HepG2 (cell line): Measurements from ENCODE around the gene SMYD1. TPM values are rescaled to one million over a fixed set of nuclear protein-coding genes. Genes with fewer than 3 reads are reported as not detected.

Experiments
- ATAC-seq: fragments of 200-7000 bp; cut with Tn5 transposase; 3 replicates; pipeline ENCODE4 v1.9.1; 2020; ENCODE audit warnings: mild to moderate bottlenecking, moderate library complexity
- BruUV-seq: library from RNA; stranded (reverse); fragments of 400-500 nt; replicated peaks from 2 replicates; lab custom pipeline; 2021; lab: Mats Ljungman, UMichigan
- CTCF ChIA-PET: fragments of 300-600 bp; formaldehyde crosslinking; extraction: SDS; loops from one replicate; lab custom pipeline; 2021; ENCODE audit warnings: low total read pairs, inconsistent platforms, low intra/inter-chr PET ratio; lab: Yijun Ruan, JAX
- POLR2A ChIA-PET: fragments of 350-600 bp; sonication (Branson Sonifier 250); formaldehyde crosslinking; loops from one replicate; lab custom pipeline; 2020; ENCODE audit warnings: antibody characterized with exemption, inconsistent platforms; lab: Yijun Ruan, JAX
- DNase-seq: peaks from one replicate; pipeline ENCODE4 v3.0.0-alpha.2; 2015; ENCODE audit warnings: low spot score
- FAIRE-seq: peaks from 3 replicates; lab custom pipeline; 2011; peaks lifted over from hg19 to GRCh38; lab: Jason Lieb, UNC
- H2AFZ ChIP-seq: one replicate; pipeline ENCODE4 v1.6.1; 2011; ENCODE audit warnings: low read length, inconsistent platforms
- H3K27ac ChIP-seq: fragments of 300-600 bp; 3 replicates; pipeline ENCODE4 v1.8.0; 2011; ENCODE audit warnings: mixed run types, mild to moderate bottlenecking, mixed read lengths, low read length, inconsistent platforms; ENCODE audit not compliant: insufficient read depth; ENCODE audit errors: extremely low read length
- H3K27me3 ChIP-seq, 2 experiments: fragments of 200-600 bp in 1 of 2; 2 replicates in 1 of 2; 3 replicates in 1 of 2; pipeline versions ENCODE4 v1.6.0 to v1.8.0; 2011; ENCODE audit warnings: low read length in 2 of 2, mild to moderate bottlenecking in 2 of 2, moderate library complexity in 2 of 2, inconsistent platforms in 1 of 2; ENCODE audit not compliant: insufficient read depth in 2 of 2, control insufficient read depth in 1 of 2
- H3K36me3 ChIP-seq, 2 experiments: fragments of 200-600 bp in 1 of 2; replicated peaks in 1 of 2; 2 replicates in 1 of 2; 3 replicates in 1 of 2; pipeline versions ENCODE4 v1.5.1 to v1.8.0; 2011; ENCODE audit warnings: low read length in 2 of 2, inconsistent platforms in 1 of 2; ENCODE audit not compliant: insufficient read depth in 2 of 2, control insufficient read depth in 1 of 2
- H3K4me1 ChIP-seq: 2 replicates; pipeline ENCODE4 v1.5.1; 2012; ENCODE audit warnings: low read length, inconsistent platforms; ENCODE audit not compliant: insufficient read depth
- H3K4me2 ChIP-seq: 2 replicates; pipeline ENCODE4 v1.6.0; 2011; ENCODE audit warnings: low read depth, low read length, inconsistent platforms
- H3K4me3 ChIP-seq, 3 experiments: fragments of 200-600 bp in 1 of 3; sonication (generic), shearing (Covaris generic) in 1 of 3; replicated peaks in 1 of 3; 2 replicates each; pipeline ENCODE4 v1.5.1; 2011 to 2016; ENCODE audit warnings: low read length in 3 of 3, inconsistent platforms in 2 of 3, low read depth in 2 of 3, mild to moderate bottlenecking in 2 of 3, control low read depth in 1 of 3, mixed read lengths in 1 of 3; ENCODE audit not compliant: insufficient read depth in 1 of 3
- H3K79me2 ChIP-seq: one replicate; pipeline ENCODE4 v1.6.1; 2011; ENCODE audit warnings: low read length, inconsistent platforms; ENCODE audit not compliant: insufficient read depth
- H3K9ac ChIP-seq: 2 replicates; pipeline ENCODE4 v1.6.0; 2011; ENCODE audit warnings: mild to moderate bottlenecking, low read depth, low read length, inconsistent platforms; ENCODE audit not compliant: insufficient read depth
- H3K9me3 ChIP-seq: 2 replicates; pipeline ENCODE4 v1.5.1; 2012; ENCODE audit warnings: mild to moderate bottlenecking, low read length
- H4K20me1 ChIP-seq: 2 replicates; pipeline ENCODE4 v1.6.0; 2011; ENCODE audit warnings: inconsistent platforms, mild to moderate bottlenecking, low read length, moderate library complexity; ENCODE audit not compliant: insufficient read depth
- DNMT3B ChIP-seq: conservative IDR thresholded peaks from 2 replicates; pipeline ENCODE4 v1.6.1; 2016; ENCODE audit warnings: missing biosample characterization, control low read depth
- HNRNPL ChIP-seq: fragments of 200-400 bp; formaldehyde crosslinking; IDR thresholded peaks from 2 replicates; pipeline ENCODE4 v1.6.1; 2017; ENCODE audit warnings: mild to moderate bottlenecking, low read depth, low read length
- LBX2 ChIP-seq: sonication (generic); formaldehyde crosslinking; IDR thresholded peaks from 2 replicates; pipeline ENCODE4 v1.5.0; 2020; ENCODE audit warnings: missing genetic modification reagents, mild to moderate bottlenecking, borderline replicate concordance
- MLXIP ChIP-seq: sonication (generic); formaldehyde crosslinking; IDR thresholded peaks from 2 replicates; pipeline ENCODE4 v1.9.0; 2021; ENCODE audit warnings: missing genetic modification reagents, borderline replicate concordance
- NONO ChIP-seq, 2 experiments: fragments of 450-650 bp in 1 of 2; sonication (generic) in 1 of 2; formaldehyde crosslinking in 1 of 2; IDR thresholded peaks in 1 of 2; conservative IDR thresholded peaks in 1 of 2; 2 replicates each; pipeline versions ENCODE4 v1.6.1 to v1.8.0; 2017 to 2022; ENCODE audit warnings: mild to moderate bottlenecking in 1 of 2, missing genetic modification reagents in 1 of 2, moderate library complexity in 1 of 2
- TBX2 ChIP-seq: sonication (generic); formaldehyde crosslinking; IDR thresholded peaks from 2 replicates; pipeline ENCODE4 v1.5.0; 2020; ENCODE audit warnings: missing genetic modification reagents, mild to moderate bottlenecking, borderline replicate concordance
- ZNF207 ChIP-seq: fragments of 450-650 bp; IDR thresholded peaks from 2 replicates; pipeline ENCODE4 v1.6.1; 2016; ENCODE audit warnings: antibody characterized with exemption, borderline replicate concordance
- ZNF317 ChIP-seq: sonication (generic); formaldehyde crosslinking; IDR thresholded peaks from 2 replicates; pipeline ENCODE4 v1.5.0; 2020; ENCODE audit warnings: mild to moderate bottlenecking, missing genetic modification reagents
- WGBS: methylation state at CpG from one replicate; pipeline ENCODE4 v1.1.6; 2017; ENCODE audit warnings: low lambda C conversion rate; 5-methylcytosine and 5-hydroxymethylcytosine counted together
- in situ Hi-C: cut with HindIII; loops from 2 replicates; pipeline ENCODE4 v1.10.0; 2017; ENCODE audit warnings: low pct_unique_long_range_greater_than_20kb; ENCODE audit not compliant: extremely low pct_ligation_motif_present
- intact Hi-C: fragments of 100-400 bp; cut with micrococcal nuclease; formaldehyde crosslinking; loops from one replicate; pipeline ENCODE4 v1.10.0; 2022; ENCODE audit not compliant: unreplicated experiment
- polyA plus RNA-seq, 8 experiments: library from polyadenylated mRNA; depleted of rRNA in 3 of 8; stranded (reverse) in 7 of 8; unstranded in 1 of 8; fragments of >200 nt; fragmentation: Illumina TruSeq in 4 of 8; extraction: Trizol in 4 of 8; gene quantifications; 2 replicates each; pipeline versions ENCODE4 v1.2.1 to v1.2.3, GENCODE V29; 2011 to 2016; ENCODE audit warnings: low read depth in 4 of 8, missing spikeins in 1 of 8, mixed read lengths in 1 of 8; ENCODE audit not compliant: insufficient read depth in 1 of 8
- total RNA-seq, 5 experiments: library from RNA; depleted of rRNA; stranded (reverse); fragments of >200 nt; fragmentation: Illumina TruSeq; extraction: Trizol; gene quantifications; 2 replicates each; pipeline ENCODE4 v1.2.3, GENCODE V29; 2016; ENCODE audit warnings: low read depth in 1 of 5

The SMYD1 gene
- total and polyA plus RNA-seq, 2 of the 13 experiments (the other 11 are each of a cell fraction or from before 2014, with no cell fraction given), result not detected

DNA sequence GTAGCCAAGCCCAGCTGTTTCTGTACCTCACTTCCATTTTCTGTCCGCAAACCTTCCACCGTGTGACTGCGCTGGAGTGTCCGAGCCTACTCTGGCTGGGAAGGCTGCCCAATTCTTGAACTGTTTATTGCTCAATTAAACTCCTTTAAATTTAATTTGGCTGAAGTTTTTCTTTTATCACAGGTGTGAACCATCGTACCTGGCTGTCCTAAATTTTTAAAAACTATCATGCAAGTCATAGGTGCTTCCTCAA is 45.0 kb upstream of the SMYD1 start:
- ATAC-seq (no peak), DNase-seq (no peak), FAIRE-seq (no peak)
- Histone ChIP-seq H3K27ac (no peak overlapping the region), H3K4me3 (no peak overlapping the region), H3K9ac (no peak overlapping the region), H4K20me1 (no peaks in the 10 kb centered on the region), H3K4me2 (no peak overlapping the region), H2AFZ (no peak overlapping the region), H3K4me1 (peaks cover 35% of the 10 kb centered on the region), H3K27me3 (no peaks in the 10 kb centered on the region; a peak in 1 of 5 replicates), H3K79me2 (no peaks in the 10 kb centered on the region), H3K9me3 (no peaks in the 10 kb centered on the region), H3K36me3 (no peaks in the 10 kb centered on the region)
- WGBS, result 97% methylated on average over 5 of the region's 5 CpGs
- POLR2A ChIA-PET, result interaction anchor here (0.8 kb wide), 1 partner anchor 31 kb away, joined by 3 read pairs; no protein-coding TSS in a partner anchor
- no TSS peak for BruUV-seq
- in situ Hi-C loops (no loop called here), intact Hi-C loops (no loop called here)
- CTCF ChIA-PET, result no interaction called here
- TF ChIP-seq HNRNPL, result no peak
- no peak for TF ChIP-seq DNMT3B (CRISPR knock-in tag)
- TF ChIP-seq ZNF317 (CRISPR knock-in tag), result no peak
- TF ChIP-seq TBX2 (CRISPR knock-in tag), result no peak
- no peak for TF ChIP-seq LBX2
- TF ChIP-seq ZNF207, result no peak

- intact Hi-C loops (no loop called here), in situ Hi-C loops (no loop called here)
- H2AFZ ChIP-seq, result no peak overlapping the region
- H3K4me2 ChIP-seq, result no peak overlapping the region
- no peaks in the 10 kb centered on the region for H4K20me1 ChIP-seq
- CTCF ChIA-PET, result no interaction called here
- no peak overlapping the region for H3K9ac ChIP-seq
- no peaks in the 10 kb centered on the region for H3K9me3 ChIP-seq
- H3K27ac ChIP-seq, result no peak overlapping the region
- no peaks in the 10 kb centered on the region for H3K79me2 ChIP-seq
- H3K36me3 ChIP-seq, result no peaks in the 10 kb centered on the region
- FAIRE-seq (no peak), DNase-seq (no peak), ATAC-seq (no peak)
- POLR2A ChIA-PET, result no interaction called here
- TF ChIP-seq NONO (IDR thresholded peaks at IDR 0.05) (no peak), NONO (CRISPR knock-in tag; conservative IDR thresholded peaks at IDR 0.05) (no peak), MLXIP (no peak)
- peaks cover 17% of the 10 kb centered on the region for H3K4me1 ChIP-seq
- no peak overlapping the region for H3K4me3 ChIP-seq
- H3K27me3 ChIP-seq, result no peaks in the 10 kb centered on the region
- WGBS, result 89% methylated on average over 6 of the region's 6 CpGs
- no TSS peak for BruUV-seq
These were observed 43.1 kb upstream of the SMYD1 start for GRCh38 chr2:88024509-88024908.
